Activated CD8-positive, alpha-beta memory T cell treated with anti-CD3 and anti-CD28 coated beads, Interleukin-2, amount 50 U/mL, for 4 hours (primary cell): ENCODE results near the gene GTF2A2.

Source experiments
- DNase-seq: peaks from one replicate; pipeline ENCODE4 v3.0.0-alpha.2; 2020

Gene GTF2A2

GRCh38 chr15:59596640-59597039 lies 60.7 kb downstream of the GTF2A2 start:
- no peak for DNase-seq

GRCh38 chr15:59595434-59595915 lies 61.8 kb downstream of the GTF2A2 start:
- no peak for DNase-seq

- no peak for DNase-seq
Measured at GRCh38 chr15:59594991-59595390, 62.3 kb downstream of the GTF2A2 start.

- no peak for DNase-seq
Measured at GRCh38 chr15:59594493-59594942, 62.8 kb downstream of the GTF2A2 start.

DNA sequence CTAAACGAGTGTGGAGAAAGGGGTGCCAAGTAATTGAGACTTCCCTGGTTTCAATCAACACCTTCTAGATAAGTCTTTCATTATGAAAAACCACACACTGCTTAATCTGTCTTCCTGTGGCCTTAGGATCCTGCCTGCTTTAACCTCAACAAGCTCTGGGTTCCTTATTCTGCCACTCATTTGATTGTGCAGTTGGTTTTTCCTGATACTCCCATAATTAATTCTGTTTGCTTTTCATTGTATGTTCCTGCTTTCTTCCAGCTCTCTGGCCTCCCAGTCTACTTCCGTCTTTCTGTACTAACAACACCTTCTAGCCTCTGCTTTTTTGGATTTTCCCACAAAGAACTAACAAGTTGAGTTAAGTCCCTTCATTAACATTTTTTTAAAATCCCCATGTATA lies 66.0 kb downstream of the GTF2A2 start:
- no peak for DNase-seq

DNA sequence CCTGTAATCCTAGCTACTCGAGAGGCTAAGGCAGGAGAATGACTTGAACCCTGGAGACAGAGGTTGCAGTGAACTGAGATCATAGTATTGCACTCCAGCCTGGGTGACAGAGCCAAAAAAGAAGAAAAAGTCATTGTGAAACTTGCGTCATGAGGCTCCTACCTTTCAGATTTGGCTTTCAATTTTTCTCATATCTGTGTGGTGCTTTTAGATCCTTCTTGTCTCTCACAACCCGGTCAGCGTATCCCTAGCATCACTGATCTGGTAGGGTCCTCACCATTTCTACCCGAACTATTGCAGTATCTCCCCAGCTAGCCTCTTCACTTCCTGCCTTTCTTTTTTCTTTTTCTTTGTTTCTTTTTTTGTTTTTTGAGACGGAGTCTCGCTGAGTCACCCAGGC lies 67.3 kb downstream of the GTF2A2 start:
- DNase-seq: no peak
